Endothelial cell of umbilical vein (primary cell): ENCODE data around the gene BCAS4. TPM values are rescaled to one million over a fixed set of nuclear protein-coding genes. Genes with fewer than 3 reads are reported as not detected.

Experiments used
- BruUV-seq: library from RNA; stranded (reverse); fragments of 400-500 nt; replicated peaks from 2 replicates; lab custom pipeline; 2021; lab: Mats Ljungman, UMichigan
- CTCF ChIA-PET: fragments of 300-600, 350-600 bp; sonication (Branson Sonifier 250); formaldehyde crosslinking; loops from one replicate; lab custom pipeline; 2021; ENCODE audit warnings: antibody characterized with exemption, inconsistent platforms; lab: Charles Lee
- POLR2A ChIA-PET: fragments of 300-600, 350-600 bp; sonication (Branson Sonifier 250); formaldehyde crosslinking; loops from one replicate; lab custom pipeline; 2021; ENCODE audit warnings: antibody characterized with exemption, inconsistent platforms; lab: Charles Lee
- DNase-seq: peaks from one replicate; pipeline ENCODE4 v3.0.0-alpha.2; 2011; ENCODE audit warnings: low read depth, low spot score
- FAIRE-seq: peaks from 2 replicates; lab custom pipeline; 2011; peaks lifted over from hg19 to GRCh38; lab: Jason Lieb, UNC
- H2AFZ ChIP-seq: 2 replicates; pipeline ENCODE4 v1.6.0; 2012; ENCODE audit warnings: low read depth, low read length, control low read depth, inconsistent platforms
- H3K27ac ChIP-seq: 2 replicates; pipeline ENCODE4 v1.5.1; 2011; ENCODE audit warnings: low read depth, mild to moderate bottlenecking, control low read depth, low read length, moderate library complexity; ENCODE audit not compliant: insufficient read depth
- H3K27me3 ChIP-seq, 2 experiments: 2 replicates each; pipeline versions ENCODE4 v1.6.0 to v1.6.1; 2011; ENCODE audit warnings: low read length in 2 of 2, mixed read lengths in 1 of 2; ENCODE audit not compliant: control insufficient read depth in 2 of 2, insufficient read depth in 2 of 2
- H3K36me3 ChIP-seq, 2 experiments: 2 replicates in 1 of 2; 3 replicates in 1 of 2; pipeline ENCODE4 v1.5.1; 2011; ENCODE audit warnings: low read length in 2 of 2, mild to moderate bottlenecking in 1 of 2, moderate library complexity in 1 of 2; ENCODE audit not compliant: control insufficient read depth in 2 of 2, insufficient read depth in 2 of 2; ENCODE audit errors: extremely low read depth in 1 of 2
- H3K4me1 ChIP-seq: 3 replicates; pipeline ENCODE4 v1.5.1; 2011; ENCODE audit warnings: mild to moderate bottlenecking, low read length; ENCODE audit not compliant: control insufficient read depth, insufficient read depth; ENCODE audit errors: extremely low read depth
- H3K4me2 ChIP-seq: 2 replicates; pipeline ENCODE4 v1.6.1; 2011; ENCODE audit warnings: low read length, control low read depth, mixed read lengths; ENCODE audit not compliant: insufficient read depth
- H3K4me3 ChIP-seq, 3 experiments: fragments of 200-600 bp in 1 of 3; sonication (generic), shearing (Covaris generic) in 1 of 3; replicated peaks in 1 of 3; 2 replicates each; pipeline ENCODE4 v1.5.1; 2011 to 2016; ENCODE audit warnings: control low read depth in 3 of 3, low read length in 3 of 3, mild to moderate bottlenecking in 2 of 3, inconsistent platforms in 1 of 3, low read depth in 1 of 3, moderate library complexity in 1 of 3; ENCODE audit not compliant: insufficient read depth in 1 of 3
- H3K79me2 ChIP-seq: 2 replicates; pipeline ENCODE4 v1.6.0; 2012; ENCODE audit warnings: low read length, inconsistent platforms; ENCODE audit not compliant: control insufficient read depth, insufficient read depth
- H3K9ac ChIP-seq: replicated peaks from 2 replicates; pipeline ENCODE3; 2011; ENCODE audit warnings: low read length, control low read depth; ENCODE audit not compliant: insufficient read depth; ENCODE audit errors: extremely low read depth
- H3K9me1 ChIP-seq: replicated peaks from 3 replicates; pipeline ENCODE4 v1.6.0; 2011; ENCODE audit warnings: mild to moderate bottlenecking, low read length; ENCODE audit not compliant: control insufficient read depth, insufficient read depth; ENCODE audit errors: extremely low read depth
- H3K9me3 ChIP-seq: replicated peaks from 2 replicates; pipeline ENCODE4 v1.5.1; 2012; ENCODE audit warnings: low read length, inconsistent platforms; ENCODE audit not compliant: control insufficient read depth, insufficient read depth
- H4K20me1 ChIP-seq: replicated peaks from 2 replicates; pipeline ENCODE3; 2011; ENCODE audit warnings: mild to moderate bottlenecking, low read length; ENCODE audit not compliant: control insufficient read depth, insufficient read depth; ENCODE audit errors: extremely low read depth
- EZH2 ChIP-seq: IDR thresholded peaks from 2 replicates; pipeline ENCODE4 v1.6.1; 2012; ENCODE audit warnings: borderline replicate concordance, low read depth, mild to moderate bottlenecking, moderate library complexity, low read length, inconsistent platforms; ENCODE audit not compliant: severe bottlenecking
- FOS ChIP-seq: IDR thresholded peaks from 2 replicates; pipeline ENCODE4 v1.6.1; 2011; ENCODE audit warnings: mild to moderate bottlenecking, low read length, moderate library complexity, borderline replicate concordance; ENCODE audit not compliant: insufficient read depth
- GATA2 ChIP-seq: IDR thresholded peaks from 2 replicates; pipeline ENCODE4 v1.7.0; 2011; ENCODE audit warnings: low read depth, mild to moderate bottlenecking, moderate library complexity, mixed read lengths, low read length; ENCODE audit not compliant: insufficient read length, insufficient read depth
- JUN ChIP-seq: IDR thresholded peaks from 2 replicates; pipeline ENCODE4 v1.6.1; 2011; ENCODE audit warnings: borderline replicate concordance, low read depth; ENCODE audit not compliant: insufficient read length, insufficient read depth
- MYC ChIP-seq: IDR thresholded peaks from one replicate; pipeline ENCODE4 v1.6.1; 2011; ENCODE audit warnings: mild to moderate bottlenecking, low read depth, low read length
- POLR2A ChIP-seq: IDR thresholded peaks from 2 replicates; pipeline ENCODE4 v1.6.1; 2012; ENCODE audit warnings: low read depth, mild to moderate bottlenecking, control low read depth, low read length
- POLR2AphosphoS5 ChIP-seq: IDR thresholded peaks from 2 replicates; pipeline ENCODE4 v1.6.1; 2012; ENCODE audit warnings: low read depth, mild to moderate bottlenecking, control low read depth, low read length, moderate library complexity; ENCODE audit not compliant: insufficient read depth
- dilution Hi-C: fragments of 300-500 bp; cut with MboI; formaldehyde crosslinking; loops from one replicate; pipeline ENCODE4 v1.15.0; 2019; ENCODE audit warnings: low sequenced_read_pairs; ENCODE audit not compliant: extremely low pct_ligation_motif_present
- intact Hi-C: fragments of 100-400 bp; cut with micrococcal nuclease; formaldehyde crosslinking; loops from one replicate; pipeline ENCODE4 v1.10.0; 2022
- polyA plus RNA-seq, 4 experiments: library from polyadenylated mRNA; depleted of rRNA in 3 of 4; stranded (reverse) in 3 of 4; unstranded in 1 of 4; fragments of >200 nt; gene quantifications; 2 replicates each; pipeline versions ENCODE4 v1.2.1 to v1.2.3, GENCODE V29; 2011 to 2012; ENCODE audit warnings: missing spikeins in 1 of 4
- total RNA-seq: library from RNA; stranded (reverse); gene quantifications from 2 replicates; pipeline ENCODE4 v1.2.3, GENCODE V29; 2021
- TF ChIP-seq, protein P1 (sequence below), 2 donors: IDR thresholded peaks; 1 replicate in 1 of 2; 2 replicates in 1 of 2; pipeline ENCODE4 v1.5.1; 2011; ENCODE audit warnings: low read length in 2 of 2, mild to moderate bottlenecking in 2 of 2, moderate library complexity in 2 of 2, control low read depth in 1 of 2, inconsistent platforms in 1 of 2, low read depth in 1 of 2; ENCODE audit not compliant: insufficient read depth in 1 of 2; ENCODE audit errors: extremely low read depth in 1 of 2
- TF ChIP-seq, protein P2 (sequence below): IDR thresholded peaks from 2 replicates; pipeline ENCODE4 v1.6.1; 2011; ENCODE audit not compliant: insufficient read depth, insufficient read length

The BCAS4 gene
- total and polyA plus RNA-seq, 2 donors (not counting 3 experiments of a cell fraction or from before 2014, with no cell fraction given) = 1.0 to 1.5 TPM

DNA sequence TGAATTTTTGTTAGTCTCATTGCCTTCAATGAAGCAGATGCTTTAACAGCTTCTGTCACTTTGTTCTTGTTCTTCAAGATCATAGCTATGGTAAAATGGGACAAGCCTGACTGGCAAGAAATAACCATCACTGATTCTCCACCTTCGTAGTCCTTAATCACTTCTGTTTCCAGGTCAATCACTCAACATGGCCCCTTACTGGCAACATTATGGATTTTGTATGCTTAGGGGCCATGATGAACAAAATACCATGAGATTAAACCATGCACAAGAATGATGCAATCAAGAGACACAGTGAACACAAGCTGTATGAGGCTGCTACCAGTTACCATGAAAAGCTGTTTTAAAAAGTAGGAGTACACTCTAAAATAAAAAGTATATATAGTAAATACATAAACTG lies 103.6 kb downstream of the BCAS4 start:
- Histone ChIP-seq H3K9me1 (no peaks in the 10 kb centered on the region), H3K79me2 (peaks cover 46% of the 10 kb centered on the region), H3K4me3 (no peak overlapping the region), H3K4me2 (no peak overlapping the region), H2AFZ (no peak overlapping the region), H3K27ac (no peak overlapping the region), H4K20me1 (peaks cover 8% of the 10 kb centered on the region), H3K9ac (no peak overlapping the region), H3K4me1 (no peaks in the 10 kb centered on the region), H3K9me3 (no peaks in the 10 kb centered on the region), H3K27me3 (no peaks in the 10 kb centered on the region), H3K36me3 (peaks cover 24 to 29% of the 10 kb centered on the region in 2 experiments)
- ChIA-PET POLR2A (no interaction called here), CTCF (no interaction called here)
- FAIRE-seq (no peak), DNase-seq (no peak)
- no TSS peak for BruUV-seq
- dilution Hi-C loops = no loop called here
- intact Hi-C loops = no loop called here
- no peak for TF ChIP-seq POLR2AphosphoS5
- TF ChIP-seq FOS = no peak
- TF ChIP-seq EZH2 = no peak
- no peak for TF ChIP-seq POLR2A
- no peak for TF ChIP-seq JUN
- TF ChIP-seq, protein P1, sequence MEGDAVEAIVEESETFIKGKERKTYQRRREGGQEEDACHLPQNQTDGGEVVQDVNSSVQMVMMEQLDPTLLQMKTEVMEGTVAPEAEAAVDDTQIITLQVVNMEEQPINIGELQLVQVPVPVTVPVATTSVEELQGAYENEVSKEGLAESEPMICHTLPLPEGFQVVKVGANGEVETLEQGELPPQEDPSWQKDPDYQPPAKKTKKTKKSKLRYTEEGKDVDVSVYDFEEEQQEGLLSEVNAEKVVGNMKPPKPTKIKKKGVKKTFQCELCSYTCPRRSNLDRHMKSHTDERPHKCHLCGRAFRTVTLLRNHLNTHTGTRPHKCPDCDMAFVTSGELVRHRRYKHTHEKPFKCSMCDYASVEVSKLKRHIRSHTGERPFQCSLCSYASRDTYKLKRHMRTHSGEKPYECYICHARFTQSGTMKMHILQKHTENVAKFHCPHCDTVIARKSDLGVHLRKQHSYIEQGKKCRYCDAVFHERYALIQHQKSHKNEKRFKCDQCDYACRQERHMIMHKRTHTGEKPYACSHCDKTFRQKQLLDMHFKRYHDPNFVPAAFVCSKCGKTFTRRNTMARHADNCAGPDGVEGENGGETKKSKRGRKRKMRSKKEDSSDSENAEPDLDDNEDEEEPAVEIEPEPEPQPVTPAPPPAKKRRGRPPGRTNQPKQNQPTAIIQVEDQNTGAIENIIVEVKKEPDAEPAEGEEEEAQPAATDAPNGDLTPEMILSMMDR (IDR thresholded peaks at IDR 0.05; ENCODE audit: extremely low read depth in 1 of 2, insufficient read depth in 1 of 2, low read depth in 1 of 2, low read length in 2 of 2) = no peak
- TF ChIP-seq MYC = no peak
- TF ChIP-seq, protein P2, sequence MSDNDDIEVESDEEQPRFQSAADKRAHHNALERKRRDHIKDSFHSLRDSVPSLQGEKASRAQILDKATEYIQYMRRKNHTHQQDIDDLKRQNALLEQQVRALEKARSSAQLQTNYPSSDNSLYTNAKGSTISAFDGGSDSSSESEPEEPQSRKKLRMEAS = no peak
- TF ChIP-seq GATA2 = no peak
